OCI-LY3 (cell line): ENCODE results near the gene PRSS36.
"Not testable (repeated sequence)": the region's sequence is repeated elsewhere in the genome, so short reads cannot be mapped to it uniquely, and the experiment has no call there.

Source experiments
- EZH2phosphoT487 ChIP-seq: fragments of 200-600 bp; shearing (Covaris generic); IDR thresholded peaks from 2 replicates; pipeline ENCODE4 v1.6.1; 2018; ENCODE audit warnings: antibody characterized with exemption, mixed run types, low read depth
- TF ChIP-seq, protein P1 (sequence below): fragments of 200-600, 300-600 bp; sonication (generic); IDR thresholded peaks from 2 replicates; pipeline ENCODE4 v1.5.1; 2014; ENCODE audit warnings: antibody characterized with exemption, low read length, low read depth

DNA sequence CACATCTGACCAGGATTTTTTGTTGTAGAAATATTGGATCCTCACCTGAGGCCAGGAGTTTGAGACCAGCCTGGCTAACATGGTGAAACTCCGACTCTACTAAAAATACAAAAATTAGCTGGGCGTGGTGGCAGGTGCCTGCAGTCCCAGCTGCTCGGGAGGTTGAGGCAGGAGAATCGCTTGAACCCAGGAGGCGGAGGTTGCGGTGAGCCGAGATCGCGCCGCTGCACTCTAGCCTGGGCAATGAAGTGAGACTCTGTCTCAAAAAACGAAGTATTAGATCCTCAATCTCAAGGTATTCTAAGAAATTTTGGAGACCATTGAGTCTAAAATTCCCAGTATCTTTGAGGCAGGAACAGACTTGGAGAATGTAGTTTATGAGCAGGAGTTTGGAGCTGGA, 46.0 kb upstream of the PRSS36 start:
- not testable (repeated sequence) for TF ChIP-seq EZH2phosphoT487
- TF ChIP-seq, protein P1, sequence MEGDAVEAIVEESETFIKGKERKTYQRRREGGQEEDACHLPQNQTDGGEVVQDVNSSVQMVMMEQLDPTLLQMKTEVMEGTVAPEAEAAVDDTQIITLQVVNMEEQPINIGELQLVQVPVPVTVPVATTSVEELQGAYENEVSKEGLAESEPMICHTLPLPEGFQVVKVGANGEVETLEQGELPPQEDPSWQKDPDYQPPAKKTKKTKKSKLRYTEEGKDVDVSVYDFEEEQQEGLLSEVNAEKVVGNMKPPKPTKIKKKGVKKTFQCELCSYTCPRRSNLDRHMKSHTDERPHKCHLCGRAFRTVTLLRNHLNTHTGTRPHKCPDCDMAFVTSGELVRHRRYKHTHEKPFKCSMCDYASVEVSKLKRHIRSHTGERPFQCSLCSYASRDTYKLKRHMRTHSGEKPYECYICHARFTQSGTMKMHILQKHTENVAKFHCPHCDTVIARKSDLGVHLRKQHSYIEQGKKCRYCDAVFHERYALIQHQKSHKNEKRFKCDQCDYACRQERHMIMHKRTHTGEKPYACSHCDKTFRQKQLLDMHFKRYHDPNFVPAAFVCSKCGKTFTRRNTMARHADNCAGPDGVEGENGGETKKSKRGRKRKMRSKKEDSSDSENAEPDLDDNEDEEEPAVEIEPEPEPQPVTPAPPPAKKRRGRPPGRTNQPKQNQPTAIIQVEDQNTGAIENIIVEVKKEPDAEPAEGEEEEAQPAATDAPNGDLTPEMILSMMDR: not testable (repeated sequence)
